Islet of Langerhans (tissue), 1 donor: ENCODE results near the gene RNH1.

Experiments used
- FAIRE-seq: peaks from one replicate; lab custom pipeline; 2011; peaks lifted over from hg19 to GRCh38; lab: Jason Lieb, UNC

RNH1 gene

DNA sequence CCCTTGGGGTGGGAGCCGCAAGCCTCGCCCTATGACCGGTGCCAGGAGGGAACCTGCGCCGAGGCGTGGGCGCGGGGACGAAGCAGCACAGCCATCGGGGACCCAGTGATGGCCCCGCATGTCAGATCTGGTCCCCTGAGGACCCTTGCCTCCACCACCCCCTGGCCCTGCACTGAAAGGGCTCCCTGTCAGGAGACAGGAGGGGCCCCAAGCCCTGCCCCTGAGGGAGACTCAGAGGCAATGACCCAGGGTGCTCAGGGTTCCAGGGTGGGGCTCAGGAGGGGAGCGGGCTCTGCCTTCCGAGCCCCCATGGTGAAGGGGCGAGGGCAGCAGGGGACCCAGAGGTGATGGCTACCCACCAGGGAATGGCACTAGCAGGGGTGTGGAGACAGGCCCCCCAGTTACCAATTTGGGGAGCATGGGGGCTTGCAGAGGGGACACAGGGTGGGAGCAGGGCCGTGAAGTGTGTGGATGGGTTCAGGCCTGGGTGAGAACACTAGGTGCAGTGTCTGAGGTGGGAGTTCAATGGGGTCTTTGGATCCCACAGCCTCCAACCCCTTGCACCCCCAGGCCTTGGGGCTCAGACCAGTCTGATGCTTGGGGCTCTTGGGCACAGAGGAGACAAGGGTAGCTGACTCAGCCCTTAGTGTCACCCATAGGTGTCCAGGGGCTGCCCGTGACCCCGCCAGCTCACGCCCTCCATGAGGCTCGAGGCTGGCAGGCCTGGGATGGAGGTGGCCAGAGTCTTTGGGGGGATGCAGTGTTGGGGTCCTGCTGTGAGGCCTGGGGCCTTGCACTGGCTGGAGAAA, 30.8 kb upstream of the RNH1 start:
- no peak for FAIRE-seq

DNA sequence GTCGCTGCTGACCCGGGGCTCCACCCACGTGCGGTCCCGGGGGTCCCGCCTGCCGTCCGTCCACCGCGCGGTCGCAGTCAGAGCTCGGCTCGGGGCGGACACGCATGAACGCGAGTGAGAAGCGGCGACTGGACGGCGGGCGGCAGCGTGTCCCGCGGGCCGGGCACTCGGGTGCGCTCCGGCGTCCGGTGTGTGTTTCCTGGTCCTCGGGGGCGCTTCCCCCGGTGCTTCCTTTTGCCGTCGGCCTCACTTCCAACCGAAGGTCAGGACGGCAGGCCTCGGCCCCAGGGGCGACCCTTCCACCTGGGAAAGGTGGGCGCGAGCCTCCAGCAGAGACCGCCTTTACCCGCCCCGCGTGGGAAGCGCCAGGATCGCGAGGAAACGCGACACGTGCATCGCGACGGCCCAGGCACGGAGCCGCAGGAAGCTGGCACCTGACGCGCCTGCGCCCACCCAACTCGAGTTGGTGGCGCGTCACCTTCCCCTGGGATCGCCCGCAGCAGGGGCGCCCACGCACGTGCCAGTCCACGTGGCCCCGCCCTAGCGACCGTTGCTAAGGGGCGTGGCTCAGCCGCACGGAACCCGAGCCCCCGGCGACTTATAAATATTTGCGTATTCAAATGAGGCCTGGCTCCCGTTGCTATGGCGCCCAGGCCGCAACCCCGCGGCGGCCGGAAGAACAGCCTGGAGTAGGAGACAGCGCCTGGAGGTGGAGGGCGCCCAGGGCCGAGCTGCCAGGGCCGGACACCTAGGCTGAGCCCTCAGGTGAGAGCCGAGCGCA, 30.0 kb upstream of the RNH1 start, which contains the start of gene LRRC56:
LRRC56 (plus strand) TSS at position 687 of the 781 bp plus-strand sequence. CDS start 3,158 bp downstream, outside the sequence.
- FAIRE-seq, result no peak

DNA sequence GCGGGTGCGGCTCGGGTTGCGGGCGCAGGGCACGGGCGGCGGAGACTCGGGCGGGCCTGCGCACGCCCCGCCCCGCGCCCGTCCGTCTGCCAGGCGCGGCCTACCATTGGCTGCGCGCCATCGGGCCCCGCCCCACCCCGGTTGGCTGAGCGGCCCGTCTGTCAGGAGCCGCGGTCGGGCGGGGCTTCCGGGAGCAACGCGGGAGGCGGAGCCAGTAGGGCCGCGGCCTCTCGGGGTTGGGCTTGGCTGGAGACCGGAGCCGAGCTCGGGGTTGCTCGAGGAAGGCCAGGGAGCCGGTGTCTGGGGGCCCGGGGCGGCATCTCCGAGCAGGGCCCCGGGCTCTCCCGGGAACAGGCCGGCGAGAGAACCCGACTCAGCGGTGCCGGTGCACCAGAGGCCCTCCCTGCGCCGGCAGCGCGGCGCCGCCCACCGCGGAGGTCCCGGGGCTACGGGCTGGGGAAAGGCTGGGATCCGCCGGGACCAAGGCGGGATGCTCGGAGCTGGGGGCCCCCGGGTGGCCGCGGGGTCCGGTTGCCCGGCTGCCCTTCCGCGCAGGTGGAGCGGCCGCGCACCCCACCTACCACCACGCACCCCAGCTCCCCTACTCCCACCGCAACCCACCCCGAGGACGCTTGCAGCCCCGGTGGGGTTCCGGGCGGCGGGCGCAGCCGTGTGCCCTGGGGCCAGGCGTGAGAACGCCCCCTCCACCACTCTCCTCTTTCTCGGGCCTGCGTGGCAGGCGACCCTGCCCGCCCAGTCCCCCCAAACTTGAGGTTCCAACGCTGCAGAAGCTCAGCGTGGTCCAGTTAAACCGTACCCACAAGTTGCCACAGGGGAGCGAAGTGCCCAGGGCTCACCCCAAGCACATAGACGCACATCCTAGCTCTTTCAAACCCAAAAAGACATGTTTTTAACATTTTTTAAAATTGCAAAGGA, 28.7 kb upstream of the RNH1 start, which contains the start of gene HRAS:
HRAS (minus strand) TSS at position 58 of the 936 bp plus-strand sequence.
- no peak for FAIRE-seq

DNA sequence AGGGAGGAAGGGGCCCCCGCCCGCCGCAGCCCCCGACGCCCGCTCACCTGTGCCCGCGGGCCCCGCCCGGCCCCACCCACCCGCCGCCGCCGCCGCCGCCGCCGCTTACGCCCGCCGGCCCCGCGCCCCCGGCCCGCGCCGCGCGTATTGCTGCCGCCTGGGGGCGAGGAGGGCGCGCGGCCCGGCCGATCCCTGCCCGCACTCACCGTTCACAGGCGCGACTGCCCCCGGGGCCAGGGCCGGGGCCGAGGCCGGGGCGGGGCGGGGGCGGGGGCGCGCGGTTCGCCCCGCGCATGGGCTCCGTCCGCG, 28.1 kb upstream of the RNH1 start:
- FAIRE-seq, result no peak

DNA sequence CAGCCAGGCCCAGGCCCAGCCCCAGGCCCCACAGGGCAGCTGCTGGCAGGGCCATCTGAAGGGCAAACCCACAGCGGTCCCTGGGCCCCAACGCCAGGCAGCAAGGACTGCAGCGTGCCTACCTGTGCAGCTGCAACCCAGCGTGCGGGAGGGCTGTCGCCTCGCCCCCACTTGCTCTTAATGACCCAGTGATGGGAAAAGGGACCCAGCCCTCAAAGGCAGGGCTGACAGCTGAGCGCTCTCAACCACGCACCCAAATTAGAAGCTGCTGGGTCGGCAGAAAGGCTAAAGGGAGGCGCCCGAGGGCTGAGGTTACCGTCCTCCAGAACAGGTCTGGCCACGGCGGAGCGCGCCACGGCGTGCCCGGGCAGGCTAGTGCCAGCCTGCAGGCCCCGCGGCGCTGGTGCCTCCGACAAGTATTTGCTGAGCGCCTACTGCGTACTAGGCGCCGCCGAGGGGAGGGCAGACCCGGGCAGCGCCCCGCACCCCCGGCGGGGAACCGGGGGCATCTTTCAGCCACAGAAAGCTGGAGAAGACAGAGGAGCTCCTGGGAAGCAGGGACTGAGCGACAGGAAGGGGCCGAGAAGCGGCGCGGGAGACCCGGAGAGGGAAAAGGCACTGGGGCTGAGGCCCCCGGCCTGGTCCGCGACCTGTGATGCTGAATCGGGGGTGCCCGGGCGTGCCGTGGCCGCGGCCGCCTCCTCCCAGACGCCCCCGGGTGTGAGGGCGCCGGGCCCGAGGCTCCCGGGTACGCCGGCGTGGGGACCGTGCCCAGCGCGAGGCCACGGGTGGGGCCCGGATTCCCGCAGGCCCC, 27.6 kb upstream of the RNH1 start:
- no peak for FAIRE-seq

DNA sequence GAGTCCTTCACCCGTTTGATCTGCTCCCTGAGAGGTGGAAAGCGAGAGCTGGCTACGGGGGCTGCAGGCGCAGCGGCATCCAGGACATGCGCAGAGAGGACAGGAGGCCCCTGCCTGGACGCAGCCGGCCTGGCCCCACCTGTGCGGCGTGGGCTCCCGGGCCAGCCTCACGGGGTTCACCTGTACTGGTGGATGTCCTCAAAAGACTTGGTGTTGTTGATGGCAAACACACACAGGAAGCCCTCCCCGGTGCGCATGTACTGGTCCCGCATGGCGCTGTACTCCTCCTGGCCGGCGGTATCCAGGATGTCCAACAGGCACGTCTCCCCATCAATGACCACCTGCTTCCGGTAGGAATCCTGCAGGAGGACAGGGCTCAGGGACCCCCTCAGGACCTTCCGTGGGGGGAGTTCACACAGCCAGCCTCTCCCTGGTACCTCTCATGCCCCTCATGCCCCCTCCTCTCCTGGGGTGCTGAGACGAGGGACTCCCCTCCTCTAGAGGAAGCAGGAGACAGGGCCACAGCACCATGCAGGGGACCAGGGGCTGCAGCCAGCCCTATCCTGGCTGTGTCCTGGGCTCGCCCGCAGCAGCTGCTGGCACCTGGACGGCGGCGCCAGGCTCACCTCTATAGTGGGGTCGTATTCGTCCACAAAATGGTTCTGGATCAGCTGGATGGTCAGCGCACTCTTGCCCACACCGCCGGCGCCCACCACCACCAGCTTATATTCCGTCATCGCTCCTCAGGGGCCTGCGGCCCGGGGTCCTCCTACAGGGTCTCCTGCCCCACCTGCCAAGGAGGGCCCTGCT, 26.7 kb upstream of the RNH1 start:
- FAIRE-seq, result no peak

DNA sequence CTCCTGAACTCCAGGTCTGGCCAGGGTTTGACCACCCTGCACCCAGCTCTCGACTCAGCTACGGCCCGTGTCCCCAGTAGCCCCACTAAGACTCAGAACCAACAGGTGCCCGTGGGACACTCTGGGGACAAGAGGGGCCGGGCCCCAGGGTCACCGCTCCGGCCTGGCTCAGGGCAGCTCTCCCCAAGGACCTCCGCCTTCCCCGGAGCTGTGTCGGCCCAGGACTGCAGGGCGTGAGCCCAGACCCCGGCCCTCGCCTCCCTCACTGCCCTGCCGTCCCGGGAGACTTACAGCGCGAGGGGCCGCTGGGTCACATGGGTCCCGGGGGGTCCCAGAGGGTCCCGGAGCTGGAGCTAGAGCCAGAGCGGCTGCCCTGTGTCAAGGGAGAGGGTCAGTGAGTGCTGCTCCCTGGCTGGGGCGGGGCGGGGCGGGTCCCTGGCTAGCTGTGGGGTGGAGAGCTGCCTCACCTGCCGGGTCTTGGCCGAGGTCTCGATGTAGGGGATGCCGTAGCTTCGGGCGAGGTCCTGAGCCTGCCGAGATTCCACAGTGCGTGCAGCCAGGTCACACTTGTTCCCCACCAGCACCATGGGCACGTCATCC, 26.0 kb upstream of the RNH1 start:
- no peak for FAIRE-seq

DNA sequence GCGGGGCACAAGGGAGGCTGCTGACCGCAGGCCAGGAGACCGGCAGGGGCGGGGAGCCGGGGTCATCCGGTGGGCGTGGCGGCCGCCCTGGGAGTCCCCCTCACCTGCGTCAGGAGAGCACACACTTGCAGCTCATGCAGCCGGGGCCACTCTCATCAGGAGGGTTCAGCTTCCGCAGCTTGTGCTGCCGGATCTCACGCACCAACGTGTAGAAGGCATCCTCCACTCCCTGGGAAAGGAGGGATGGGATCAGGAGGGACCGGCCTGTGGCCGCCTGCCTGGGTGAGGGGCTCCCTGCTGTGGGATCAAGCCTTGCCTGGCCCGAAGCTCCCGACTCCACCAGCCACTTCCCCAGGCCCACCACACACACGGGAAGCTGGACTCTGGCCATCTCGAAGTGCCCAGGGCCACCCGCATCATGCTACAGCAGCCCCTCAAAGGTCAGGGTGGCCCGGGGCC, 25.5 kb upstream of the RNH1 start:
- no peak for FAIRE-seq

DNA sequence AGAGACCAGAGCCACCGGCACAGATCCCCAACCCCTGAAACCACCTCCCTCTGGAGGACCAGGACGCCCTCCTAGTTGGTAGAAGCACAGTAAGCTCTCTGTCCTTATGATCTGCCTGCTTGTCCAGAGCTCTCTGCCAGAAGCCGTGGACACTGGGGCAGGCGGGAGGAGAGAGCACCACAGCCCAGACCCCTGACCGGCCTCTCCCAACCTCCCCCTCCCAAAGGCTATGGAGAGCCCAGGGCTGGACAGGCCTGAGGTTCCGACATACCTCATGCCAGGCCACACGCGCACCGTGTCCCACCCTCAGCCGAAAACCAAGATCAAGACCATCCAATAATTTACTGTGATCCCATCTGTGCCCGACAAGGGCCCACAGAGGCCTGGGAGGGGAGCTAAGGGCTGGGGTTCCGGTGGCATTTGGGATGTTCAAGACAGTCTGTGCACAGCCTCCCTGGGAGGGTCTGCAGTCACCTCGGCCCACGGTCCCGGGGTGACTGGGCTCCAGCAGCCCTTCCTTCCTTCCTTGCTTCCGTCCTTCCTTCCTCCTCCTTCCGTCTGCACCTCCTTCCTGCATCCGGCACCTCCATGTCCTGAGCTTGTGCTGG, 25.0 kb upstream of the RNH1 start:
- FAIRE-seq, result no peak

DNA sequence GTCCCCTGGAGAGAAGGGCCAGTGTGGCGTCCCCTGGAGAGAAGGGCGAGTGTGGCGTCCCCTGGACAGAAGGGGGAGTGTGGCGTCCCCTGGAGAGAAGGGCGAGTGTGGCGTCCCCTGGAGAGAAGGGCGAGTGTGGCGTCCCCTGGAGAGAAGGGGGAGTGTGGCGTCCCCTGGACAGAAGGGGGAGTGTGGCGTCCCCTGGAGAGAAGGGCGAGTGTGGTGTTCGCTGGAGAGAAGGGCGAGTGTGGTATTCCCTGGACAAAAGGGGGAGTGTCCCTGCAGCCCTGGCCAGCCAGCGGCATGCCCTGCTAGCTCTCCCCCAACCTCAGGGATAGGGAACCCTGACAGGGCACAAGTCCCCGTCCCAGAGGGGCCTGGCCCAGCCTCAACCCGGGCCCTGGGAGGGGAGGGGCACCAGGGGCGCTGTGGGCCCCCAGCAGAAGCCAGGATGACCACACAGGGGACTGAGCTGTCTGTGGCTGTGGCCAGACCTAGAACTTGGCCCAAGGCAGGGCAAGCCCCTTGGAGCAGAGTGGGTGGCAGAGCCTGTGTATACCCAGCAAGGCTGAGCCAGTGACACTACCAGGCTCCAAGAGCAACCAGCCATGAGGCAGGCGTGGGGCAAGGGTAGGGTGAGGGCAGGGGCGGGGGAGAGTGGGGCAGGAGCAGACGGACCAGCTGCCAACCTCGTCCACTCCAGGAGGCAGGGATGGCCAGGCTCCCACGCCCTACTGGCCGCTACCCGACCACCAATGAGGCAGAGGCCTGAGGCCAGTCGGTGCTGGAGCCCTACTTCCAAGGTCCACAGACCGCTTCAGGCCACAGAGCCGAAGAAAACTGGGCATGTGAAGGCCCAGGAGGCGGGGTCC, 24.2 kb upstream of the RNH1 start:
- no peak for FAIRE-seq

DNA sequence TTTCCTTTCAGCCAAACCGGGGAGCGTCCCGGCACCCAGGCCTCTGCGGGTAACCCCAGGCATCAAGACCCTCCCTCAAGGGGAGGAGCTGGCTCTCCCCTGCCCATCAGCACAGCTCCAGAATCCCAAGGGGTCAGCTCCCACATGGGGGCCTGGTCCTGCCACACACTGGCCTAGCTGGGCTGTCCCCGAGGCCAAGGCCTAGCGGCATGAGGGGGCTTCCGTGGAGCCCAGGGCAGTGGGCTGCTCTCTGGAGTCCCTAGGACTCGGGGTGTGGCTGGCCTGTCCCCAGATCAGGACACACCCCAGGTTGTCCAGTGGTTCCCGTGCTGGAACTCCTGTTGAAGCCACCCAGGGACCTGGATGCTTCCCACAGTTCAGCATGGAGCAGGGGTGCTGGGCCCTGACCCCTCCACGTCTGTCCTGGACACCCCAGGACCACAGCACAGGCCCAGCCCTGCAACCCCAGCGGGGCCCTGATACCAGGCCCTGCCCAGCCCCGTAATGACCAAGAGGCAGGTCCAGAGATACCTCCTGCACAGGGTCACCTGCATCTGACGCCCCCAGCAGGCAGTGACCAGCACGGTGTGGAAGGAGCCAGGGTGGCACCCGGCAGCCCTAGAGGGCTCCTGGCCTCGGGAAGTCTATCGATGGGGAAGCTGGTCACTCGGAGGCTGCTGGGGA, 22.8 kb upstream of the RNH1 start:
- no peak for FAIRE-seq

DNA sequence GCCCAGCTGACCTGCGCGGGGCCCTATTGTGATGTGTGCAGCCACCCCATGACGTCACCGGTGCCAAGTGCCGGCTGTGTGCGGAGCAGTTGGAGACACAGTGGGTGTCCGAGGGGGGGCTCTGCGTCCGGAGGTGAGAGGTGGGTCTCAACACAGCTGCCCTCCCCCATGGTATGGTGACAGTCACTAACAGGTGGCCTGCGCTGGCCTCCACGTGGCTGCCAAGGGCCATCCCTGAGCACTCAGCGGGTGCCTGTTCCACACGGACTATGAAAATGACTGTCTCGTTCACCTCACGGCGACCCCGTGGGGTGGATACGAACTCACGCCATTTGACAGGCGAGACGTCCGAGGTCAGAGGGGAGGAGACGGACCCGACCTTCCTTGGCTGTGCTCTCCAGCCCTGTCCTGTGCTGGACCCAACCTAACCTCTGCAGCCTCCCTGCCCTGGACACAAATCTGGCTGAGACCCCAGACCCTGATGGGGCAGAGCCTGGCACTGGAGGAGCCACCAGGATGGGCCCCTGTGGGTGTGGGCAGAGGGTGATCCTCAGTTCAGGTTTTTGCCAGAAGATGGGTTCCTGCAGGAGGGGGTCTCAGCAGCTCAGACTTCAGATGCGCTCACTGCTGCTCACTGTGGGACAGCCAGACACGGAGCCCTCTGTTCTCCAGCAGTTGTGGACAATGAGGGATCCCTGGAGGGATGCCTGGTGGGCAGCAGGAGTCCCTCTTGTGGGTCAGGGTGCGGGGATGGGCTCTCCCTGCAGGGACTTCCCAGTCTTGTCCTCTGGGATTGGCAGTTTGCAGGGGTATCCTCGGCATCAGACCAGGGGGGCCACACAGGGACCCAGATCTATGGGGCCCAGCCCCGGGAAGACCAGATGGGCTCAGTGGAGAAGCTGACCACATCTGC, 22.0 kb upstream of the RNH1 start:
- no peak for FAIRE-seq

DNA sequence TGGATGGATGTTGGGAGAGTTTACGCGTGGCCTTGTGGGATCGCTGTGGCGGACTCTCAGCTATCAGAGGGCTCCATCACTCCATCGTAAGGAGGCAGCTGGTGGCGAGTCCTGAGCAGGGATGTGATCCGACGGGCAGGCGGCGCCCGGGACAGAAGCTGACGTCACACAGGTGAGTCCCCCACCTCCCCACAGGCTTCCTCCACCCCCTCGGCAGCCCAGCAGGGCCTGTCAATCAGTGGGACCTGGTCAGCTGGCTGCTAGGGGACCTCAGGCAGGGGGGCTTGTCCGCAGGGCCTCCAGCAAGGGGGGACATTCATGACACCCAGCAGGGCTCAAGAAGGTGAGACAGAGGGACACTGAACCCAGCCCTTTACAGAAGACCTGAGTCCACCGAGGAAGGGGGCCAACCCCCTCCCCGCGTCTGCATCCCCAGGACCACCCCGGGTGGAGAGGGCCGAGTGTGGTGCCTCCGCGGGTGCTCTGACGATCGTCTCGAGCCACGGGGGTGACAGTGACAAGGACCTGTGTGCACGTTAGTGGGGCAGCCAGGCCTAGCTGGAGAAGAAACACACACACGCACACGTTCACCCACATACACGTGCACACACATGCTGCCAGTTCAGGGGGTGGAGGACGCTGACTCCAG, 21.2 kb upstream of the RNH1 start:
- no peak for FAIRE-seq

DNA sequence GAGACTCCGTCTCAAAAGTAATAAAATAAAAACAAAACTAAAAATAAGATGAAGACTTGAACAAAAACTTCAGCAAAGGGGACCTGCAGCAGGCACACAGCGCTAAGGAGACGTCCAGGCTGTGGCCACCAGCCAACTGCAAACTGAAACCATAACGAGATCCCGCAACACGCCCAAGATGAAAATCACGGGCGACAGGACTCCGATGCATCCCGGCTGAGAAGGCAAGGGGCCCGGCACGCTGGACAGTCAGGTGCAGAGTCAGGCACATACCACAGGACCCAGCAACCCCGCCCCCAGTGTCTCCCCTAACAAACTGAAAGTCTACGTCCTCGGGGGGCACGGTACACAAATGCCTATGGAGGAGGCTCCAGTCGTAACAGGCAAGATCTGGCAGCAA, 19.1 kb upstream of the RNH1 start:
- FAIRE-seq, result no peak

DNA sequence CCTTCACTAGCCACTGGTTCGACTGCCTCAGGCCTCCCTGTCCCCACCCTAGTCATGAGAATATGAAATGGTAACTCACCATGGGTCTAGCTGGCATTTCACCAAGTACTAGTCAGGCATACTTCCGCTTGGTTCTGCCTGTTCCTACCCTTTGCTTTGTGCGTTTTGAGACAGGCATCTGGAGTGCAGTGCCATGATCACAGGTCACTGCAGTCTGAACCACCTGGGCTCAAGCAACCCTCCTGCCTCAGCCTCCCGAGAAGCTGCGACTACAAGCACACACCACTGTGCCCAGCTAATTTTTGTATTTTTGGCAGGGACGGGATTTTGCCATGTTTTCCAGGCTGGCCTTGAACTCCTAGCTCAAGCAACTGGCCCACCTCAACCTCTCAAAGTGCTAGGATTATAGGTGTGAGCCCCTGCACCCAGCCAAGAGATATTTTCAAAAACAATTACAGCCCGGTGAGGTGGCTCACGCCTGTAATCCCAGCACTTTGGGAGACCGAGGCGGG, 14.2 kb upstream of the RNH1 start:
- FAIRE-seq, result no peak

DNA sequence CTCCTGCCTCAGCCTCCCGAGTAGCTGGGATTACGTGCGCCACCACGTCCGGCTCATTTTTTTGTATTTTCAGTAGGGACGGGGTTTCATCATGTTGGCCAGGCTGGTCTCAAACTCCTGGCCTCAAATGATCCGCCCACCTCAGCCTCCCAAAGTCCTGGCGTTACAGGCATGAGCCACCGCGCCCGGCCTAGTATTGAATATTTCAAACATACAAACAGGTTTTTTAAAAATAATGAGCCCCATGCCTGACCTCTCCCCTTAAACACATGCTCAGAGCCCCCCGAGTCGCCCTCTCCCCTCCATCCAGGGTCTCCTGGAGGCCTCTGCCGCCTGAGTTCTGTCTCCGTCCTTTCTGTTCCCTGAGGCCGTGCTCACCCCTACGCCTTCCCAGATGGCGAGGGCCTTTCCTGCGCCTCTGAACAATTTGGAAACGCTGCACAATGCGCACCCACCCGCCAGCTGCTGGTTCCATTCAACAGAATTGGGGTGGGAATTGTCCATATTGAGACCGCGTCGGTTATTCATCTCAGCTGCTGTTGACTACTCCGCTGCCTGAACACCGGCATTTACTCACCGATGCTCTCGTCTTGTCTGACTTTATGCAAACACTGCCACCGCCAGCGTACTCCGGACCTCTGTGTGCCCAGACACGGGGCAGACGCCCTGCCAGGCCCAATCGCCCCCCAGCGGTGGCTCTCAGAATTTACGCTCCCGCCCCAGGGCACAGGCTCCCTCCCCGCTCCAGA, 13.6 kb upstream of the RNH1 start:
- no peak for FAIRE-seq
